GM12801 (cell line): Measurements from ENCODE around the gene ACIN1.

ENCODE experiments used
- TF ChIP-seq, protein P1 (sequence below): IDR thresholded peaks from one replicate; pipeline ENCODE4 v1.5.1; 2011; ENCODE audit warnings: control low read depth; ENCODE audit not compliant: insufficient read length; ENCODE audit errors: extremely low read depth

The ACIN1 gene

GRCh38 chr14:23013054-23013748 lies 81.7 kb downstream of the ACIN1 start:
- TF ChIP-seq, protein P1, sequence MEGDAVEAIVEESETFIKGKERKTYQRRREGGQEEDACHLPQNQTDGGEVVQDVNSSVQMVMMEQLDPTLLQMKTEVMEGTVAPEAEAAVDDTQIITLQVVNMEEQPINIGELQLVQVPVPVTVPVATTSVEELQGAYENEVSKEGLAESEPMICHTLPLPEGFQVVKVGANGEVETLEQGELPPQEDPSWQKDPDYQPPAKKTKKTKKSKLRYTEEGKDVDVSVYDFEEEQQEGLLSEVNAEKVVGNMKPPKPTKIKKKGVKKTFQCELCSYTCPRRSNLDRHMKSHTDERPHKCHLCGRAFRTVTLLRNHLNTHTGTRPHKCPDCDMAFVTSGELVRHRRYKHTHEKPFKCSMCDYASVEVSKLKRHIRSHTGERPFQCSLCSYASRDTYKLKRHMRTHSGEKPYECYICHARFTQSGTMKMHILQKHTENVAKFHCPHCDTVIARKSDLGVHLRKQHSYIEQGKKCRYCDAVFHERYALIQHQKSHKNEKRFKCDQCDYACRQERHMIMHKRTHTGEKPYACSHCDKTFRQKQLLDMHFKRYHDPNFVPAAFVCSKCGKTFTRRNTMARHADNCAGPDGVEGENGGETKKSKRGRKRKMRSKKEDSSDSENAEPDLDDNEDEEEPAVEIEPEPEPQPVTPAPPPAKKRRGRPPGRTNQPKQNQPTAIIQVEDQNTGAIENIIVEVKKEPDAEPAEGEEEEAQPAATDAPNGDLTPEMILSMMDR, result no peak

DNA sequence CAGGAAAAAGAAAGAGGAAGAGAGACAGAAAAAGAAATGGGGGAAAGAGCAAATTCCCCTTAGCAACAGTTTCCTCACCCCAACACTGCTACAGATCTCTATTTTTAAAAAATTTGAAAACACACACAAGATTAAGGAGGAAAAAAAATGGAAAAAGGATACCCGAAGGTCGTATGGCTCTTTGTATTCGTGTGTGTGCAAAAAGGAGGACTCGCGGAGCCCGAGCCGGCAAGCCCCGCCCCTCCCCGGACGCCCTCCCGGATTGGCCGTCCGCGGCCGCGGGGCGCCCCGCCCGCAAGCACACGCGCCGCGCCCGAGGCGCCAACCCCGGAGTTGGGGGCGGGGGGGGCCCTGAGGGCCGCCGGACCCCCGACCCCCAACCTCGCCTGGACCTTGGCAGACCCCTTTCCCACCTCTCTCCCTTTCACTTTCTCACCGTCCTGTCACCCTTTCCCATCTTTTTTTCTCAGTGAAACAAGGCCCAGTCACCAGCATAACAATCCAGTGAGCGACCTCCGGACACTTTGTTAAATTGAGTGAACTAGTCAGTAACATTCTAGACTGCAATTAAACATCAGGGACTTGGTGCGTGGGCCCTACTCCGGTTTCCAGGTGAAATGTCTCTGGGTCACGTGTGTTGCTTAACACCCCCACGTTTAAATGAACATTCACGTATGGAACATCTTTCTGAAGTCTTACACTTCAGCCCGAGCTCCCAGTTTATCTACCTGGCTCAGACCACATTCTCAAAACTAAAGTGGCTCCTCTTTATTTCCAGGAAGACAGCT lies 84.8 kb downstream of the ACIN1 start, which contains the start of gene C14orf93:
TSS of gene C14orf93 (minus strand) at position 205 of the 788 bp plus-strand sequence. CDS start 11,120 bp downstream, outside the sequence.
- TF ChIP-seq, protein P1, result no peak

- TF ChIP-seq, protein P1, result no peak
These were observed 85.4 kb downstream of the ACIN1 start for GRCh38 chr14:23009483-23009938.

DNA sequence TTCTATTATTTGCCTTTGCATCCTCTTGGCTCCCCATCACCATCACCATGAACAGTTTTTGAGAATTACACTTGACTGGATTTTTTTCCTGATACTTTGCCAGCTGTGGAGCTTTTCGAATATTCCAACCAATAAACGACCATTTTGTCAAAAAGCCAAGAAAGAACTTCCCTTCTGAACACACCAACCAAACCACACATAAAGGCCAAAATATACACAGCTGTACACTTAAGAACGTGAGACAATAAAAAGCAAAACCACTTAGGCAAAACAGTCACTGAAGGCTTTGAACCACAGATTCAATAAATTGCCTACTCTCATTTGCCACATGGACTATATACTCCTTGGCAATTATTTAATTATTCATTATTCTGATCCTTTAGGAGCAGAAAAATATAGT lies 86.1 kb downstream of the ACIN1 start:
- TF ChIP-seq, protein P1, result no peak
